ENCODE data around the gene IKZF3.
A peak's percentile ranks its signal among the peaks of the same experiment; 100 is the strongest.
"Not testable (repeated sequence)": the region's sequence is repeated elsewhere in the genome, so short reads cannot be mapped to it uniquely, and the experiment has no call there.

IKZF3 gene

GRCh38 chr17:39737760-39738567, 126.1 kb downstream of the IKZF3 start, which contains the start of gene GRB7:
GRB7 (plus strand) TSS chr17:39737938; CDS start chr17:39742302, 4,364 bp downstream.
- no peak for DNase-seq

- no peak for DNase-seq
Observed at GRCh38 chr17:39737206-39737759, 126.8 kb downstream of the IKZF3 start.

GRCh38 chr17:39736319-39737165, 127.6 kb downstream of the IKZF3 start:
- DNase-seq: no peak

GRCh38 chr17:39735882-39736281, 128.2 kb downstream of the IKZF3 start:
- no peak for DNase-seq

GRCh38 chr17:39732586-39732985, 131.5 kb downstream of the IKZF3 start:
- no peak for DNase-seq

- peak; percentile 81 for DNase-seq
Observed at GRCh38 chr17:39730095-39730921, 133.8 kb downstream of the IKZF3 start, which contains the start of gene MIEN1. MIEN1 (minus strand) TSS chr17:39730532; CDS start chr17:39730495, 37 bp downstream.

- no peak for DNase-seq
Observed at GRCh38 chr17:39729280-39729851, 134.7 kb downstream of the IKZF3 start.

GRCh38 chr17:39727556-39727955, 136.6 kb downstream of the IKZF3 start:
- no peak for DNase-seq

- DNase-seq: no peak
Observed at GRCh38 chr17:39726617-39727016, 137.5 kb downstream of the IKZF3 start.

- DNase-seq: not testable (repeated sequence)
Observed at GRCh38 chr17:39725923-39726322, 138.2 kb downstream of the IKZF3 start.

- no peak for DNase-seq
Observed at GRCh38 chr17:39724731-39725130, 139.4 kb downstream of the IKZF3 start.

- peak; percentile 60 for DNase-seq
Observed at GRCh38 chr17:39722965-39723848, 140.9 kb downstream of the IKZF3 start.

GRCh38 chr17:39722104-39722503, 142.0 kb downstream of the IKZF3 start:
- DNase-seq: no peak

- DNase-seq: no peak
Observed at GRCh38 chr17:39719563-39720355, 144.4 kb downstream of the IKZF3 start.

- no peak for DNase-seq
Observed at GRCh38 chr17:39717660-39718059, 146.5 kb downstream of the IKZF3 start.

GRCh38 chr17:39716879-39717536, 147.1 kb downstream of the IKZF3 start:
- DNase-seq: no peak

GRCh38 chr17:39716073-39716818, 147.9 kb downstream of the IKZF3 start:
- no peak for DNase-seq

- DNase-seq: no peak
Observed at GRCh38 chr17:39715375-39716072, 148.6 kb downstream of the IKZF3 start.

Measured in hematopoietic multipotent progenitor cell treated with erythropoietin and hydrocortisone succinate and interleukin-3 and kit ligand, for 8 days (in vitro differentiated cells).